Activated effector memory CD4-positive, alpha-beta T cell treated with anti-CD3 and anti-CD28 coated beads, Interleukin-2, amount 50 U/mL, for 16 hours (primary cell): ENCODE results near the gene EPB41.

Experiments used
- DNase-seq: peaks from one replicate; pipeline ENCODE4 v3.0.0-alpha.2; 2020

Gene EPB41

GRCh38 chr1:28891256-28891655, 23.1 kb upstream of the EPB41 start:
- no peak for DNase-seq

- peak; percentile 71 for DNase-seq
Observed at GRCh38 chr1:28893403-28894102, 20.8 kb upstream of the EPB41 start.

- DNase-seq = no peak
Observed at GRCh38 chr1:28894785-28895184, 19.6 kb upstream of the EPB41 start.

GRCh38 chr1:28895896-28896608, 18.3 kb upstream of the EPB41 start:
- no peak for DNase-seq

- DNase-seq = no peak
Observed at GRCh38 chr1:28896609-28896986, 17.8 kb upstream of the EPB41 start.

GRCh38 chr1:28897789-28898188, 16.6 kb upstream of the EPB41 start:
- DNase-seq = no peak

GRCh38 chr1:28898405-28898881, 15.9 kb upstream of the EPB41 start:
- no peak for DNase-seq

GRCh38 chr1:28899267-28899666, 15.1 kb upstream of the EPB41 start:
- DNase-seq = peak; percentile 19

- peak; percentile 5 for DNase-seq
Observed at GRCh38 chr1:28900562-28900961, 13.8 kb upstream of the EPB41 start.

GRCh38 chr1:28902738-28903137, 11.6 kb upstream of the EPB41 start:
- no peak for DNase-seq

- peak; percentile 44 for DNase-seq
Observed at GRCh38 chr1:28905921-28906666, 8.3 kb upstream of the EPB41 start.

- no peak for DNase-seq
Observed at GRCh38 chr1:28909198-28909597, 5.2 kb upstream of the EPB41 start.

- DNase-seq = no peak
Observed at GRCh38 chr1:28910379-28911115, 3.8 kb upstream of the EPB41 start.

- DNase-seq = peak; percentile 37
Observed at GRCh38 chr1:28913786-28914227, 562 bp upstream of the EPB41 start.

GRCh38 chr1:28915031-28915895, 894 bp downstream of the EPB41 start:
- DNase-seq = peak; percentile 81

- no peak for DNase-seq
Observed at GRCh38 chr1:28917757-28918118, 3.4 kb downstream of the EPB41 start.

GRCh38 chr1:28921286-28921869, 7.0 kb downstream of the EPB41 start:
- no peak for DNase-seq

GRCh38 chr1:28925350-28925891, 11.1 kb downstream of the EPB41 start:
- no peak for DNase-seq

- no peak for DNase-seq
Observed at GRCh38 chr1:28926629-28927265, 12.4 kb downstream of the EPB41 start.

- DNase-seq = no peak
Observed at GRCh38 chr1:28927266-28927647, 12.9 kb downstream of the EPB41 start.
